ENCODE measurements around the gene MYH4.

GRCh38 chr17:10417431-10417830 lies 51.9 kb downstream of the MYH4 start:
- TF ChIP-seq, protein P1, sequence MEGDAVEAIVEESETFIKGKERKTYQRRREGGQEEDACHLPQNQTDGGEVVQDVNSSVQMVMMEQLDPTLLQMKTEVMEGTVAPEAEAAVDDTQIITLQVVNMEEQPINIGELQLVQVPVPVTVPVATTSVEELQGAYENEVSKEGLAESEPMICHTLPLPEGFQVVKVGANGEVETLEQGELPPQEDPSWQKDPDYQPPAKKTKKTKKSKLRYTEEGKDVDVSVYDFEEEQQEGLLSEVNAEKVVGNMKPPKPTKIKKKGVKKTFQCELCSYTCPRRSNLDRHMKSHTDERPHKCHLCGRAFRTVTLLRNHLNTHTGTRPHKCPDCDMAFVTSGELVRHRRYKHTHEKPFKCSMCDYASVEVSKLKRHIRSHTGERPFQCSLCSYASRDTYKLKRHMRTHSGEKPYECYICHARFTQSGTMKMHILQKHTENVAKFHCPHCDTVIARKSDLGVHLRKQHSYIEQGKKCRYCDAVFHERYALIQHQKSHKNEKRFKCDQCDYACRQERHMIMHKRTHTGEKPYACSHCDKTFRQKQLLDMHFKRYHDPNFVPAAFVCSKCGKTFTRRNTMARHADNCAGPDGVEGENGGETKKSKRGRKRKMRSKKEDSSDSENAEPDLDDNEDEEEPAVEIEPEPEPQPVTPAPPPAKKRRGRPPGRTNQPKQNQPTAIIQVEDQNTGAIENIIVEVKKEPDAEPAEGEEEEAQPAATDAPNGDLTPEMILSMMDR (IDR thresholded peaks at IDR 0.05 in 2 of 3, conservative IDR thresholded peaks at IDR 0.05 in 1 of 3; ENCODE audit: control insufficient read depth in 2 of 3, extremely low read depth in 1 of 3, insufficient read depth in 1 of 3, low read depth in 3 of 3, low read length in 3 of 3), result no peak
- TF ChIP-seq MYC (IDR thresholded peaks at IDR 0.05; ENCODE audit: insufficient read depth, insufficient read length, insufficient replicate concordance, low read length, severe bottlenecking) (no peak), EP300 (IDR thresholded peaks at IDR 0.05; ENCODE audit: borderline replicate concordance in 1 of 2, control insufficient read depth in 1 of 2, low read depth in 2 of 2, low read length in 2 of 2) (no peak), SPI1 (IDR thresholded peaks at IDR 0.05; ENCODE audit: borderline replicate concordance, insufficient read depth, low read depth, low read length) (no peak), NR2F1 (conservative IDR thresholded peaks at IDR 0.05) (no peak), DPF2 (IDR thresholded peaks at IDR 0.05) (no peak), SREBF1 (IDR thresholded peaks at IDR 0.05; ENCODE audit: low read length) (no peak), NKRF (conservative IDR thresholded peaks at IDR 0.05) (no peak)
